ENCODE measurements around the gene FBLN2.

Gene FBLN2

DNA sequence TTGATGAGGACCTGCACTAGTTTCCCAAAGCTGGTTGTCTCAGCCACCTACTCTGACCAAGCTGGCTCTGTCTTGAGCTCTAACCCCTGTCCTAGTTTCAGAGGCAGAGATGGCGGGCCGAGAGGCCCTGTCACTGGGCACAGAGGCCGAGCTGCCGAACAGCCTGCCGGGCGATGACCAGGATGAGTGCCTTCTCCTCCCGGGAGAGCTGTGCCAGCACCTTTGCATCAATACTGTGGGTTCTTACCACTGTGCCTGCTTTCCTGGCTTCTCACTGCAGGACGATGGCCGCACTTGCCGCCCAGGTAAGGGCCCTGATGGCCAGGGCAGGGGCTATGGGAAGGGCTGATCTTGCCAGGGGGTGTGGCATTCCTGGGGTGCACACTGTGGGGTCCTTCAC, 69.1 kb downstream of the FBLN2 start:
- no peak overlapping the region for H3K27ac ChIP-seq
- H3K9me3 ChIP-seq = no peaks in the 10 kb centered on the region
- no peaks in the 10 kb centered on the region for H3K4me1 ChIP-seq (ENCODE audit: control insufficient read depth in 1 of 2, insufficient read depth in 1 of 2, low read depth in 1 of 2, low read length in 1 of 2)
- no peaks in the 10 kb centered on the region for H3K36me3 ChIP-seq
- no peaks in the 10 kb centered on the region for H3K27me3 ChIP-seq
- TF ChIP-seq CTCF (IDR thresholded peaks at IDR 0.05) = no peak
- no peak overlapping the region for H3K4me3 ChIP-seq (ENCODE audit: low read depth in 1 of 2, low read length in 1 of 2)

DNA sequence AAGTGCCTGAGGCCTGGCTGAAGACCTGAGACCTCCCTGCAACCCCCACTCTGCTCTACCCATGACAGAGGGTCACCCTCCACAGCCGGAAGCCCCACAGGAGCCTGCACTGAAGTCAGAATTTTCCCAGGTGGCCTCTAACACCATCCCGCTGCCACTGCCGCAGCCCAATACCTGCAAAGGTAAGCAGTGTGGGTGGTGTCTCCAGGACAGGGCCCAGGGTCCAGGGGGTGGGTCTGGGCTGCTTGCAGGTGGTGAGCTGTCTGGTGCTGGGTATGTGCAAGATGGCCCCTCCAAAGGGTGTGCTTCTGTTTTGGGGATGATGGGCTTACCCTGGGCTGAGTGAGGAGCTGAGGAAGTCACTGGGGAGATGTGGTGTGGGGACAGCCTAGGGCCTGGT, 69.9 kb downstream of the FBLN2 start:
- no peaks in the 10 kb centered on the region for H3K36me3 ChIP-seq

GRCh38 chr3:13619661-13620230, 70.8 kb downstream of the FBLN2 start:
- H3K27me3 ChIP-seq = no peaks in the 10 kb centered on the region
- H3K36me3 ChIP-seq = no peaks in the 10 kb centered on the region
- TF ChIP-seq CTCF (IDR thresholded peaks at IDR 0.05) = no peak
- no peak overlapping the region for H3K4me3 ChIP-seq (ENCODE audit: low read depth in 1 of 2, low read length in 1 of 2)
- no peaks in the 10 kb centered on the region for H3K9me3 ChIP-seq
- no peaks in the 10 kb centered on the region for H3K4me1 ChIP-seq (ENCODE audit: control insufficient read depth in 1 of 2, insufficient read depth in 1 of 2, low read depth in 1 of 2, low read length in 1 of 2)
- H3K27ac ChIP-seq = no peak overlapping the region

More for the DNA sequence above, 69.9 kb downstream of the FBLN2 start:
- no peak for TF ChIP-seq CTCF (IDR thresholded peaks at IDR 0.05)
- H3K27me3 ChIP-seq = no peaks in the 10 kb centered on the region
- no peaks in the 10 kb centered on the region for H3K9me3 ChIP-seq
- no peak overlapping the region for H3K4me3 ChIP-seq (ENCODE audit: low read depth in 1 of 2, low read length in 1 of 2)
- no peak overlapping the region for H3K27ac ChIP-seq
- no peaks in the 10 kb centered on the region for H3K4me1 ChIP-seq (ENCODE audit: control insufficient read depth in 1 of 2, insufficient read depth in 1 of 2, low read depth in 1 of 2, low read length in 1 of 2)

DNA sequence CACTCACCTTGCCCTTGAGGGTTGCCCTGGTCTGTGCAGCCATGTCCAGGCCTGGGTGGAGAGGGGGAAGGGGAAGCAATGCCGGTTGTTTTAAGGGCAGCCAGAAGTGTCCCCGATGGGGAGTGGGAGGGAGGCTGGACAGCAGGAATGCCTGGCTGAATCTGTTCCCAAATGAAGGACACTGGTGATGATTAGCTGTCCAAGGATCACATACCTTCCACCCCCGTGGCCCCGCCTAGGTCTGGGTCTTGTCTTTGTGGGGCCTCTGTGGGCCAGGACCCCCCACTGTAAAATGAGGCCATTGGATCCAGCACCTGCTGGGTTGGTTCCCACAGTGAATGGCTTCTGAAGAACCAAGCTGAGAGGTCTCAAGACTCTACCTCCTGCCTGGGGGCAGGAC, 71.4 kb downstream of the FBLN2 start:
- H3K27me3 ChIP-seq = no peaks in the 10 kb centered on the region
- H3K36me3 ChIP-seq = no peaks in the 10 kb centered on the region
- no peak overlapping the region for H3K27ac ChIP-seq
- H3K9me3 ChIP-seq = no peaks in the 10 kb centered on the region
- TF ChIP-seq CTCF (IDR thresholded peaks at IDR 0.05) = no peak
- H3K4me1 ChIP-seq (ENCODE audit: control insufficient read depth in 1 of 2, insufficient read depth in 1 of 2, low read depth in 1 of 2, low read length in 1 of 2) = no peaks in the 10 kb centered on the region
- no peak overlapping the region for H3K4me3 ChIP-seq (ENCODE audit: low read depth in 1 of 2, low read length in 1 of 2)

DNA sequence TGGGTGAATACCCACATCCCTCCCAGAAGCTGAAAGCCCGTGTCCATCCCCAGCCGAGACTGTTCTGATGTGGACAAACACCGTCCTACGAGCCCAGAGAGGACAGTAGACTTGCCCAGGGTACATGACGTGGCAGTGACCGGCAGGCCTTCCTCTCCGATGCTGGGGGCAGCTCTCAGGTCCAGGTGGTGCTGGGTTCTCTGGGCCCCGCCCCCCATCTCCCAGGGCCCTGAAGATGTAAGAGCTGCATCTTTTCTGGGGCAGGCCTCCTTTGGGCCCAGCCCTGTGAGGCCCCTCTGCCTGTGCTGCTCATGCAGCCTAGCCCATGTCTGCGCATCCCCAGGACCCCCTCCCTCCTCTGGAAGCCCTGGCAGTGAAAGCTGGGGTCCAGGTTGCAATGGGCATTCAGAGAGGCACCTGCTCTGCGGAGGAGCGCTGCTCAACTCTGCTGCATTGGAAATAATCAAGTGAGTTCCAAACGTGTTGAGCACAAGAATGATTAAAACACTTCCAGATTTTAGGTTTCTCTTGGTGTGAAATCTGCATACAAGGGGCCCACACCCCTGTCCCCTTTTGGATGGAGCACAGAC, 71.9 kb downstream of the FBLN2 start:
- Histone ChIP-seq H3K27me3 (no peaks in the 10 kb centered on the region), H3K4me3 (ENCODE audit: low read depth in 1 of 2, low read length in 1 of 2) (no peak overlapping the region), H3K4me1 (ENCODE audit: control insufficient read depth in 1 of 2, insufficient read depth in 1 of 2, low read depth in 1 of 2, low read length in 1 of 2) (no peaks in the 10 kb centered on the region), H3K9me3 (no peaks in the 10 kb centered on the region), H3K27ac (no peak overlapping the region), H3K36me3 (no peaks in the 10 kb centered on the region)
- no peak for TF ChIP-seq CTCF (IDR thresholded peaks at IDR 0.05)

Measured in neutrophil (primary cell).